ENCODE results near the gene SCARB2. TPM values are rescaled to one million over a fixed set of nuclear protein-coding genes. Genes with fewer than 3 reads are reported as not detected.

Gene SCARB2
- total and polyA plus RNA-seq, 2 of the 4 experiments (the other 2 are of a cell fraction), result 69.2 to 102 TPM

GRCh38 chr4:76246852-76247251 lies 33.2 kb upstream of the SCARB2 start:
- Histone ChIP-seq H4K8ac (ENCODE audit: low read depth in 2 of 2, low read length in 2 of 2) (no peak overlapping the region), H3K4ac (ENCODE audit: low read depth, low read length) (no peak overlapping the region), H2BK15ac (ENCODE audit: low read depth, low read length) (no peak overlapping the region), H3K36me3 (ENCODE audit: control insufficient read depth, insufficient read depth, low read length) (no peaks in the 10 kb centered on the region), H2BK120ac (ENCODE audit: low read depth, low read length) (no peak overlapping the region), H2AK9ac (replicated peaks; ENCODE audit: low read depth, low read length, poor library complexity) (no peak overlapping the region), H2BK20ac (ENCODE audit: low read depth, low read length) (no peak overlapping the region), H3K27ac (ENCODE audit: insufficient read depth, low read length) (no peak overlapping the region), H4K91ac (ENCODE audit: insufficient read depth, low read depth, low read length) (no peak overlapping the region), H3K4me2 (ENCODE audit: low read depth, low read length) (no peak overlapping the region), H3K27me3 (ENCODE audit: control insufficient read depth, insufficient read depth, low read length) (peaks cover 34% of the 10 kb centered on the region), H4K20me1 (ENCODE audit: insufficient read depth, low read length) (no peaks in the 10 kb centered on the region), H3K9me3 (ENCODE audit: control insufficient read depth, insufficient read depth, low read length) (no peaks in the 10 kb centered on the region), H3K23ac (ENCODE audit: low read depth, low read length) (no peak overlapping the region), H3K9ac (ENCODE audit: low read depth, low read length) (no peak overlapping the region), H3K4me1 (ENCODE audit: control insufficient read depth, insufficient read depth, low read length) (no peaks in the 10 kb centered on the region), H3K9me1 (ENCODE audit: insufficient read depth, low read length) (no peaks in the 10 kb centered on the region), H3K79me1 (ENCODE audit: low read depth in 1 of 2, low read length in 2 of 2) (no peaks in the 10 kb centered on the region), H3K14ac (replicated peaks; ENCODE audit: low read depth, low read length) (no peak overlapping the region), H4K5ac (ENCODE audit: low read depth, low read length) (no peak overlapping the region), H3K18ac (ENCODE audit: low read depth, low read length) (no peak overlapping the region), H2AK5ac (ENCODE audit: low read depth, low read length) (no peak overlapping the region), H3K4me3 (ENCODE audit: insufficient read depth, low read depth, low read length) (no peak overlapping the region), H3K56ac (ENCODE audit: extremely low read depth, insufficient read depth, low read length) (no peak overlapping the region), H2BK5ac (ENCODE audit: low read depth, low read length, poor library complexity, severe bottlenecking) (no peak overlapping the region), H2AFZ (replicated peaks; ENCODE audit: low read length, poor library complexity) (no peak overlapping the region)
- POLR2A ChIA-PET (ENCODE audit: unreplicated experiment), result no interaction called here
- dilution Hi-C loops (cut with HindIII; ENCODE audit: low sequenced_read_pairs, unreplicated experiment) (no loop called here), in situ Hi-C loops (cut with MboI; ENCODE audit: low sequenced_read_pairs) (no loop called here), intact Hi-C loops (cut with micrococcal nuclease) (no loop called here)
- no peak for TF ChIP-seq FOS (IDR thresholded peaks at IDR 0.05; ENCODE audit: low read depth, low read length)
- no peak for TF ChIP-seq RCOR1 (IDR thresholded peaks at IDR 0.05; ENCODE audit: insufficient replicate concordance, low read length)
- TF ChIP-seq MAZ (IDR thresholded peaks at IDR 0.05; ENCODE audit: borderline replicate concordance, low read depth, low read length), result no peak
- TF ChIP-seq RAD21 (IDR thresholded peaks at IDR 0.05; ENCODE audit: low read length), result no peak
- TF ChIP-seq, protein P1, sequence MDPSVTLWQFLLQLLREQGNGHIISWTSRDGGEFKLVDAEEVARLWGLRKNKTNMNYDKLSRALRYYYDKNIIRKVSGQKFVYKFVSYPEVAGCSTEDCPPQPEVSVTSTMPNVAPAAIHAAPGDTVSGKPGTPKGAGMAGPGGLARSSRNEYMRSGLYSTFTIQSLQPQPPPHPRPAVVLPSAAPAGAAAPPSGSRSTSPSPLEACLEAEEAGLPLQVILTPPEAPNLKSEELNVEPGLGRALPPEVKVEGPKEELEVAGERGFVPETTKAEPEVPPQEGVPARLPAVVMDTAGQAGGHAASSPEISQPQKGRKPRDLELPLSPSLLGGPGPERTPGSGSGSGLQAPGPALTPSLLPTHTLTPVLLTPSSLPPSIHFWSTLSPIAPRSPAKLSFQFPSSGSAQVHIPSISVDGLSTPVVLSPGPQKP (IDR thresholded peaks at IDR 0.05; ENCODE audit: borderline replicate concordance, low read depth, low read length), result no peak
- TF ChIP-seq CHD1 (IDR thresholded peaks at IDR 0.05; ENCODE audit: low read depth, low read length), result no peak
- TF ChIP-seq MXI1 (IDR thresholded peaks at IDR 0.05; ENCODE audit: borderline replicate concordance, low read depth, low read length), result no peak
- TF ChIP-seq BHLHE40 (IDR thresholded peaks at IDR 0.05; ENCODE audit: low read depth, low read length), result no peak
- TF ChIP-seq POLR2A (IDR thresholded peaks at IDR 0.05; ENCODE audit: low read depth, low read length), result no peak
- TF ChIP-seq SMC3 (IDR thresholded peaks at IDR 0.05; ENCODE audit: low read depth, low read length), result no peak
- TF ChIP-seq, protein P2, sequence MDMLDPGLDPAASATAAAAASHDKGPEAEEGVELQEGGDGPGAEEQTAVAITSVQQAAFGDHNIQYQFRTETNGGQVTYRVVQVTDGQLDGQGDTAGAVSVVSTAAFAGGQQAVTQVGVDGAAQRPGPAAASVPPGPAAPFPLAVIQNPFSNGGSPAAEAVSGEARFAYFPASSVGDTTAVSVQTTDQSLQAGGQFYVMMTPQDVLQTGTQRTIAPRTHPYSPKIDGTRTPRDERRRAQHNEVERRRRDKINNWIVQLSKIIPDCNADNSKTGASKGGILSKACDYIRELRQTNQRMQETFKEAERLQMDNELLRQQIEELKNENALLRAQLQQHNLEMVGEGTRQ (IDR thresholded peaks at IDR 0.05; ENCODE audit: low read depth, low read length), result no peak
- TF ChIP-seq MAFK (IDR thresholded peaks at IDR 0.05; ENCODE audit: low read depth, low read length), result no peak
- TF ChIP-seq NFE2L2 (IDR thresholded peaks at IDR 0.05; ENCODE audit: low read depth, low read length), result no peak
- no peak for TF ChIP-seq RFX5 (IDR thresholded peaks at IDR 0.05; ENCODE audit: low read depth, low read length)
- BruUV-seq (replicated peaks), result no TSS peak
- no peak for DNase-seq
- CTCF ChIA-PET, result no interaction called here
- no peak for ATAC-seq (ENCODE audit: low read depth)
